GM19467 (cell line): ENCODE measurements around the gene CORT.
"Not testable (repeated sequence)": the region's sequence is repeated elsewhere in the genome, so short reads cannot be mapped to it uniquely, and the experiment has no call there.

Experiments
- ATAC-seq: cut with Tn5 transposase; IDR thresholded peaks from one replicate; pipeline ENCODE4 v1.9.1; 2021; ENCODE audit warnings: mild to moderate bottlenecking, moderate library complexity; ENCODE audit not compliant: unreplicated experiment

CORT gene, protein sequence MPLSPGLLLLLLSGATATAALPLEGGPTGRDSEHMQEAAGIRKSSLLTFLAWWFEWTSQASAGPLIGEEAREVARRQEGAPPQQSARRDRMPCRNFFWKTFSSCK

GRCh38 chr1:10449751-10450150 lies at the start of gene CORT:
TSS of gene CORT (plus strand) at chr1:10450031. CDS start at chr1:10450224, 193 bp downstream.
- ATAC-seq: no peak

- no peak for ATAC-seq
These were observed 48.5 kb upstream of the CORT start for GRCh38 chr1:10401281-10401680.

GRCh38 chr1:10402729-10403274 lies 47.0 kb upstream of the CORT start:
- no peak for ATAC-seq

- no peak for ATAC-seq
These were observed 42.6 kb upstream of the CORT start for GRCh38 chr1:10407201-10407600.

GRCh38 chr1:10415211-10415930 lies 34.5 kb upstream of the CORT start:
- ATAC-seq: no peak

DNA sequence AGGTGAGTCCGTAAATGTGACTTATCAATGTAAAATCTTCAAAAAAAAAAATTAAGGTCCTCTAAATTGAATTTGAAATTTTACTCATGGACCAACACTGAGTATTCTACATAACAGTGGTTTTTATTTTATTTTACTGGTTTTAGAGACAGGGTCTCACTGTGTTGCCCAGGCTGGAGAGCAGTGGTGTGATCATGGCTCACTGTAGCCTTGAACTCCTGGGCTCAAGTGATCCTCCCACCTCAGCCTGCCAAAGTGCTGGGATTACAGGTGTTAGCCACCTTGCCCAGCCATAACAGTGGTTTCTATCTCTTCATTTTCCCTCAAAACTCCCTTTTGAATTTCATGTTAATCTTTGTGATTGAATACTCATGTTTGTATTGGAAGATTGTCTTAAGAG lies 33.9 kb upstream of the CORT start:
- not testable (repeated sequence) for ATAC-seq

DNA sequence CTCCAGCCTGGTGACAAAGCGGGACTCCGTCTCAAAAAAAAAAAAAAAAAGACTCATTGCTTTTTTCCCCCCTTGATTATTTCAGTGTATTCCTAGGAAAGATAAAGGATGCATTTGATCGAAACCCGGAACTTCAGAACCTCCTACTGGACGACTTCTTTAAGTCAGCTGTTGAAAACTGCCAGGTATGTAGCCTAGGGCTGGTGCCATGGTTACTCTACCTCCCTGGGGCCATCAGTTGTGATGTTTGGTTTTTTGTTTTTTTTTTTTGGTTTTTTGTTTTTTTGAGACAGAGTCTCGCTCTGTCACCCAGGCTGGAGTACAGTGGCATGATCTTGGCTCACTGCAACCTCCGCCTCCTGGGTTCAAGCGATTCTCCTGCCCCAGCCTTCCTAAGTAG lies 31.1 kb upstream of the CORT start:
- ATAC-seq: not testable (repeated sequence)

GRCh38 chr1:10419351-10419750 lies 30.5 kb upstream of the CORT start:
- no peak for ATAC-seq

- no peak for ATAC-seq
These were observed 28.2 kb upstream of the CORT start for GRCh38 chr1:10421637-10422036.

GRCh38 chr1:10424034-10424433 lies 25.8 kb upstream of the CORT start:
- no peak for ATAC-seq

- no peak for ATAC-seq
These were observed 25.2 kb upstream of the CORT start for GRCh38 chr1:10424651-10425050.

DNA sequence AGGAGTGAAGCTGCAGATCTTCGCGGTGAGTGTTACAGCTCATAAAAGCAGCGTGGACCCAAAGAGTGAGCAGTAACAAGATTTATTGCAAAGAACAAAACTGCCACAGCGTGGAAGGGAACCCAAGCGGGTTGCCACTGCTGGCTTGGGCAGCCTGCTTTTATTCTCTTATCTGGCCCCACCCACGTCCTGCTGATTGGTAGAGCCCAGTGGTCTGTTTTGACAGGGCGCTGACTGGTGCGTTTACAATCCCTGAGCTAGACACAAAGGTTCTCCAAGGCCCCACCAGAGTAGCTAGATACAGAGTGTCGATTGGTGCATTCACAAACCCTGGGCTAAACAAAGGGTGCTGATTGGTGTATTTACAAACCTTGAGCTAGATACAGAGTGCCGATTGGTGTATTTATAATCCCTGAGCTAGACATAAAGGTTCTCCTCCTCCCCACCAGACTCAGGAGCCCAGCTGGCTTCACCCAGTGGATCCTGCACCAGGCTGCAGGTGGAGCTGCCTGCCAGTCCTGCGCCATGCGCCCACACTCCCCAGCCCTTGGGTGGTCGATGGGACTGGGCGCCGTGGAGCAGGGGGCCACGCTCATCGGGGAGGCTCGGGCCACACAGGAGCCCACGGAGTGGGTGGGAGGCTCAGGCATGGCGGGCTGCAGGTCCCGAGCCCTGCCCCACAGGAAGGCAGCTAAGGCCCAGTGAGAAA lies 23.9 kb upstream of the CORT start:
- ATAC-seq: not testable (repeated sequence)

GRCh38 chr1:10426535-10426848 lies 23.3 kb upstream of the CORT start:
- not testable (repeated sequence) for ATAC-seq

- ATAC-seq: no peak
These were observed 20.8 kb upstream of the CORT start for GRCh38 chr1:10428984-10429383.

DNA sequence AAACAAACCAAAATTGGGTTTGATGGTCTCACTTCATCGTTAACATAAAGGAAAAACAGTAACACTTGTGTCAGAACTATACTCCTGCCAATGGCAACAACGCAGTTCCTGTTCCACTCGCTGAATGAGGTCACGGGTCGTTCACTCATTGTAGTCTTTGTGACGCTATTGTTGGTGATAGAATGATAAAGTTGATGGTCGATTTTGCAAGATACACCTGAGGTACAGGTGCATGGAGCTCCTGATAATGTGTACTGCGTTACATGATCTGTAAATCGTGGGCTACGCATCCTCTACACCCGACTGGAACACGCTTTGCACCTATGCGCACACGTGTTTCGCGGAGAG lies 20.0 kb upstream of the CORT start:
- peak; percentile 4 for ATAC-seq

DNA sequence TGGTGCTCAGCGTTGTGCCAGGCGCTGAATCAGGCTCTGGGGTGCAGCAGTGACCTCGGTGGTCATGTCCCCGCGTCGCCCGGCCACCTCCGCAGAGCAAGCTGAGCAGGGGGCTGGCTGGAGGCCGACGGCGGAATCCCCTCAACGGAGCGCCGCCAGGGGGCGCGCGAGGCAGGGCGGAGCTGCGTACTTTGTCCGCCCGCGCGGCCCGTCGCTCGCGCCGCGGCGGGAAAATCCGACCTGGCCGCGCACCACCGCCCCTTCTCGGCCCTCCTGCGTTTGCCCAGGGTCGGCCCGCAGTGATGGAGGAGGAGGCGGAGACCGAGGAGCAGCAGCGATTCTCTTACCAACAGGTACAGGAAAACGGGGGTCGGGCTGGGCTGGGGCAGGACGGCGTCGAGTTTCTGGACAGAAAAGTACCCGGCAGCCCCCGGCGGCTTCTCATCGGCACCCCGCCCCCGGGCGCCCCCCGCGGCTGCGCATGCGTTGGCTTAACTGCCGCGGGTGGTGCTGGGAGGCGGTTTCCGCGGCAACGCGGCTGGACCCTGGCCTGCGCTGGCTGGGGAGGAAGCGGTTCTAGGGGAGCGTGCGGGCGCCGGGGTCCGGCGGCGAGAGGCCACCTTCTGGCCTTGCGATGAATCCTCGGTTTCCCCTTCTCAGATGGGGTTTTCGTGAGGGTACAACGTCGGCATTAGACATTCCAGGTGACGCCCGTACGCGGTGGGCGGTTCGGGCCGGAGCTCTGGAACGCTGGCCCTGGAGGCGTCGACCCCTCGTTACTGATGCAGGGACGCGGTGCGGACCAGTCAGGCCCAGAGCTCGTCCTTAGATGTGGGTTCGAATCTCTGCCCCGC lies 19.4 kb upstream of the CORT start, which contains the start of gene CENPS:
TSS of gene CENPS (plus strand) at position 218 of the 854 bp plus-strand sequence. CDS start at position 303, 85 bp downstream.
- ATAC-seq: peak; percentile 68

- no peak for ATAC-seq
These were observed 18.6 kb upstream of the CORT start for GRCh38 chr1:10431070-10431730.

DNA sequence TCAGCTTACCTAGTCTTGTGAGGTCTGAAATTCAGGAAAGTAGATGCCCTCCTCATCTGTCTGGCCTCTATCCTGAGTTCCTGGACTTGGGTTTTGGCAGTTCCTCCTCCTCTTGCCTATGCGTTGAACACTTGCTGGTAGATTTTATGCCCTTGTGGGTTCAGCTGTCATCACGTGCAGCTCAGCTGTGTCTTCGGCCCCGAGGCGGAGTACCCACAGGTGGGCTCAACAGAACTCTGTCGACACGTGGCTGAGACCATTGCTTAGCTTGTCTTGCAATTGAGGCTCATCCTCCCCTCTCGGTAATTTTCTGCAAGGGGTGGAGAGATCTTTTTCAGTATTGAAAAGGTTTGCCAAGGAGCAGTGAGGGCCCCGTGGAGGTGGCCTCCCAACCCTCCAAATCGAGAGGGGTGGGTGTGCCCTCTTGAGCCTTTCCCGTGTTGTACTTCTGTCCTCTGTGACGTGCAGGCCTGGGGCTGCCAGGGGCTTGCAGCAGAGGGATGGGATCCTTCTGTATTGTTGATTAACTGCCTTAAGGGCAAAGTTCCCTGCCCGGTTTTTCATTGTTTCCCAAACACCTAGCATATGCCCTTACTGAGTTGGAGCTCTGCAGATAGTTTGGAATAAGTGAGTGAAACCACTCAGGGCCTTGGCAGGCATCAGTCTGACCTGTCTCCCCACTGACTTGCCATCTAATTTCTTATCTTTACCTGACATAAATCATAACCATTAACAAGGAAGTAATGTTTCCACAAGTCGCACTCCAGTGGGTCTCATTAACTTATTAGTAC lies 16.7 kb upstream of the CORT start:
- ATAC-seq: no peak

DNA sequence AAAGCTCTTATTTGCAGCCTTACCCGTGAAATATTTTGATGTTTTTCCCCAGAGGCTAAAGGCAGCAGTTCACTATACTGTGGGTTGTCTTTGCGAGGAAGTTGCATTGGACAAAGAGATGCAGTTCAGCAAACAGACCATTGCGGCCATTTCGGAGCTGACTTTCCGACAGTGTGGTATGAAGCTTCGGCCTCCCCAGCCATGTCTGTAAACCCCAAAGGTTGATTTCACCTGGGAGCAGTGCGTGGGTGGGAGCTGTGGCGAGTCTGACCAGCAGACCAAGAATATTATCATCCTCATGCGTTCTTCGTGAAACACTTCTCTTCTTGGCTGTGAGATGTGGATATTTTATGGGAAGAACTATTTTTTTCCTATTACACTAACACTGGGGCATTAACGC lies 16.0 kb upstream of the CORT start:
- ATAC-seq: no peak

- no peak for ATAC-seq
These were observed 15.2 kb upstream of the CORT start for GRCh38 chr1:10434590-10434989.
